Neutrophil (primary cell): ENCODE results near the gene NTRK3.

ENCODE experiments used
- H3K27ac ChIP-seq: fragments of 200-600 bp; sonication (generic); 2 replicates; pipeline ENCODE4 v1.5.1; 2016; ENCODE audit warnings: mild to moderate bottlenecking, moderate library complexity
- H3K27me3 ChIP-seq: fragments of 200-600 bp; sonication (generic); 2 replicates; pipeline ENCODE4 v1.6.0; 2016; ENCODE audit warnings: mild to moderate bottlenecking
- H3K36me3 ChIP-seq: fragments of 200-600 bp; sonication (generic); 2 replicates; pipeline ENCODE4 v1.5.1; 2017
- H3K4me1 ChIP-seq, 2 experiments: fragments of 200-600 bp in 1 of 2; sonication (generic) in 1 of 2; 1 replicate in 1 of 2; 2 replicates in 1 of 2; pipeline versions ENCODE4 v1.5.1 to v1.6.1; 2013 to 2016; ENCODE audit warnings: low read depth in 1 of 2, low read length in 1 of 2, mild to moderate bottlenecking in 1 of 2, moderate library complexity in 1 of 2; ENCODE audit not compliant: control insufficient read depth in 1 of 2, insufficient read depth in 1 of 2
- H3K4me3 ChIP-seq, 2 experiments: fragments of 200-600 bp in 1 of 2; sonication (generic) in 1 of 2; 1 replicate in 1 of 2; 2 replicates in 1 of 2; pipeline ENCODE4 v1.5.1; 2013 to 2016; ENCODE audit warnings: low read depth in 1 of 2, low read length in 1 of 2, mild to moderate bottlenecking in 1 of 2, moderate library complexity in 1 of 2
- H3K9me3 ChIP-seq: fragments of 200-600 bp; sonication (generic); 2 replicates; pipeline ENCODE4 v1.5.1; 2016
- TF ChIP-seq, protein P1 (sequence below): fragments of 200-600 bp; sonication (generic); IDR thresholded peaks from 2 replicates; pipeline ENCODE4 v1.5.1; 2016; ENCODE audit warnings: antibody characterized with exemption

NTRK3 gene

DNA sequence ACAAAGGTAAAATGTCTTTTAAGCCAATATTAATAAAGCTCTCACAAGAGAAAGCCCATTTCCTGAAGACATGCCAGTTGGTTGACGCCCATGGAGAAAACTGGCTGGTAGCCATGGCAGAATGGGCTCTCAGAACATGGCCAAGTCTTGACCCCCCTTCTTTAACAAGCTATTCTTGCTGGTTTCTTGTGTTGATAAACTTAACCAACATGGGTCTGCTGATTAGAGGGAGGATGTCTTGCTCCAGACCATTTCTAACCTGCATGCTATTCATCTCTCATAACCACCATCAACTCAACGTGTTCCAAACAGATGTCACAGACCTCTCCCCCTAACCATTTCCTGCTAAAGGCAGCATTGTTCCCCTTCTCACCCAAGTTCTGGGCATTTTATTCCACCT is 25.7 kb downstream of the NTRK3 start:
- Histone ChIP-seq H3K36me3 (no peaks in the 10 kb centered on the region), H3K4me1 (no peaks in the 10 kb centered on the region), H3K27me3 (peaks cover 2% of the 10 kb centered on the region), H3K27ac (no peak overlapping the region), H3K9me3 (no peaks in the 10 kb centered on the region), H3K4me3 (no peak overlapping the region)
- TF ChIP-seq, protein P1, sequence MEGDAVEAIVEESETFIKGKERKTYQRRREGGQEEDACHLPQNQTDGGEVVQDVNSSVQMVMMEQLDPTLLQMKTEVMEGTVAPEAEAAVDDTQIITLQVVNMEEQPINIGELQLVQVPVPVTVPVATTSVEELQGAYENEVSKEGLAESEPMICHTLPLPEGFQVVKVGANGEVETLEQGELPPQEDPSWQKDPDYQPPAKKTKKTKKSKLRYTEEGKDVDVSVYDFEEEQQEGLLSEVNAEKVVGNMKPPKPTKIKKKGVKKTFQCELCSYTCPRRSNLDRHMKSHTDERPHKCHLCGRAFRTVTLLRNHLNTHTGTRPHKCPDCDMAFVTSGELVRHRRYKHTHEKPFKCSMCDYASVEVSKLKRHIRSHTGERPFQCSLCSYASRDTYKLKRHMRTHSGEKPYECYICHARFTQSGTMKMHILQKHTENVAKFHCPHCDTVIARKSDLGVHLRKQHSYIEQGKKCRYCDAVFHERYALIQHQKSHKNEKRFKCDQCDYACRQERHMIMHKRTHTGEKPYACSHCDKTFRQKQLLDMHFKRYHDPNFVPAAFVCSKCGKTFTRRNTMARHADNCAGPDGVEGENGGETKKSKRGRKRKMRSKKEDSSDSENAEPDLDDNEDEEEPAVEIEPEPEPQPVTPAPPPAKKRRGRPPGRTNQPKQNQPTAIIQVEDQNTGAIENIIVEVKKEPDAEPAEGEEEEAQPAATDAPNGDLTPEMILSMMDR: no peak

DNA sequence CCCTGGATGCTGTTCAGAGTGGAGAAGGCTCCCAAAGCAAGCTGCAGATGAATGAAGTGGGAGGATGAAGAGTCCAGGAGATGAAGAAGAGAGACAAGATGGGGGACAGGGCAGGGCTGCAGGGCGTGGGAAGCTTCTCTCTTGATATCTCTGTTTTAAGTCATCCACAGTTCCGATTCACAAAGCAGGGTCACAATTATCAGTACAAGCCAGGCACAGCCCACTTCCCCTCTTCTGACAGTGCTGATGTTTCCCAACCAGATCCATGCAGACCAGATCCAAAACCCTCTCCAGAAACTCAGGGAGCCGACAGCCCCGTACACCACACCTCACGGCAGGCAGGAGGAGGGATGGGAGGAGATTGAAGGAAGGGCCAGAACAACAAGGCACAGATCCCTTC is 31.1 kb downstream of the NTRK3 start:
- no peak overlapping the region for H3K27ac ChIP-seq
- H3K36me3 ChIP-seq: no peaks in the 10 kb centered on the region
- H3K4me1 ChIP-seq: no peaks in the 10 kb centered on the region
- peaks cover 8% of the 10 kb centered on the region for H3K27me3 ChIP-seq
- TF ChIP-seq, protein P1: no peak
- no peak overlapping the region for H3K4me3 ChIP-seq
- no peaks in the 10 kb centered on the region for H3K9me3 ChIP-seq

DNA sequence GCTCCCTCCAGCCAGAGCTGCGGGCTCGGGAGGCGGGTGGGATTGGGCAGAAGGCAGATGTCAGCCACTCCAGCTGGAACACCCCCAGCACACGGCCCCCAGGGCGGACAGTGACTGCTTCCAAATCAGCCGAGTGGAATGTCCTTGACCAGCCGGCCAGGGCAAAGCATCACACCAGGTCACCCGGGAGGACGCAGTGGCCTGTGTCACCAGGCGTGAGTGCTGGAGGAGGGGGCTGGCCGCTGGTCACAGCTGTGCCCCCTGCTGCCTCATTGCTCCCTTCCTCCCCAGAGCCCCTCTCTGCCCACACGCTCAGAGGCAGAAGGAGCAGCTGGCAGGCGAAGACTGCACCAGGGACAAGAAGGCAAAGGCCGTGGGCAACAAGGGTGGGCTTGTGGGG is 33.5 kb downstream of the NTRK3 start:
- H3K27ac ChIP-seq: no peak overlapping the region
- H3K4me3 ChIP-seq: no peak overlapping the region
- H3K36me3 ChIP-seq: no peaks in the 10 kb centered on the region
- H3K4me1 ChIP-seq: no peaks in the 10 kb centered on the region
- peaks cover 8% of the 10 kb centered on the region for H3K27me3 ChIP-seq
- TF ChIP-seq, protein P1: no peak
- H3K9me3 ChIP-seq: no peaks in the 10 kb centered on the region

DNA sequence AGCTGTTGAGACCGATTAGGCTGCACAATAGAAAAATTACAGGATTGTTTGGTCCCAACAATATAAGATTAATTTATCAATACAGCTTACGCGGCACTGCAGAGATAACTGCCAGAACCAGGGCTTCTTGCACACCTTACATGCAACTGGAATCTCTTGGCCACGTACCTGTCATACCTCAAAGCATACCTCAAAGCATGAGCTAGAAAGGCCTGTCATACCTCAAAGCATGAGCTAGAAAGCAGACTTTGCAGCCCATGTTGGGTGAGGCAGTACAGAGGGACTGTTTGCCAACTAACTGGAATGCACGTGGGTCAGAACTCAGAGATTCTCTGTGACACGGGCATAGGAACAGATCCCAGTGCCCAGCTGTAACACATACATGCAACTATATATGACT is 34.7 kb downstream of the NTRK3 start:
- TF ChIP-seq, protein P1: no peak
- H3K4me1 ChIP-seq: no peaks in the 10 kb centered on the region

DNA sequence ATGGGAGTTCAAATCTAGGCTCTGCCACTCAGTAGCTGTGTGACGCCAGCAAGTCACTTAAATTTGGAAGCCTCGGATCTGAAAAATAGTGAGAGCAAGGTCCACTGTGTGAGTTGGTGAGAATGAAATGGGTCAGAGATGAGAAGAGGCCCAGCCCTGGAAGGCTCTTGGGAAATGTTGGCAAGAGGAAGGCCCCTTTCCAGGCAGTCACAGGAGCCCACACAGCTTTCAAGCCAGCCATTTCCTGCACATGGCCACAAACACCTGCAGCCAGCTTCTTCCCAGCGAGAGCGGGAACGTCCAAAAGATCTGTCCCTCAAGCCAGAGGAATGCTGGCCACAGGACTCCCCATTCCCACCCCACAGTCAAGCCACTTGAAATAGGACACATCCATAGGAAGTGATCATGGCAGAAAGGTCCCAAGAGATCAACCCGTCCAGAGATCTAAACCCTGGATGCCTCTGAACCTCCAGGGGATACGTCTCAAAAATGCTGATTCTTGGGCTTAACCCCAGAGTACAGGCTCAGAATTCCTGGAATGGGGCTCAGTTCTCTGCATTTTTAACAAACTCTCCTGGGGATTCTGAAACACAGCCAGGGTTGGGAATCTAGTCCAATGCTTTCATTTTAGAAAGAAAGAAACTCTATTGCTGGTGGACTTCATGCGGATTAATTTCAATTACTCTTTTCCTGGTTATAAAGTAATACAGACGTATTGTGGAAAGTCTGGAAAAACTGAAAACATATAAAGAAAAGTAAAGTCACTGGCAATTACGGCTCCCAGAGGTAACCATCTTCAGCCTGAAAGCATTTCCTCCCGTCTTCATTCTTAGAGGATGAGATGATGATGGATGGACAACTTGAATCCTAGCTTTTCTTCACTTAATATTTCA is 35.9 kb downstream of the NTRK3 start:
- no peaks in the 10 kb centered on the region for H3K4me1 ChIP-seq
- TF ChIP-seq, protein P1: no peak
- no peaks in the 10 kb centered on the region for H3K9me3 ChIP-seq
- H3K4me3 ChIP-seq: no peak overlapping the region
- H3K27ac ChIP-seq: no peak overlapping the region
- peaks cover 5% of the 10 kb centered on the region for H3K27me3 ChIP-seq
- H3K36me3 ChIP-seq: no peaks in the 10 kb centered on the region

More for the DNA sequence above, 34.7 kb downstream of the NTRK3 start:
- Histone ChIP-seq H3K4me3 (no peak overlapping the region), H3K27me3 (peaks cover 8% of the 10 kb centered on the region), H3K36me3 (no peaks in the 10 kb centered on the region), H3K9me3 (no peaks in the 10 kb centered on the region), H3K27ac (no peak overlapping the region)
